Mucosa of descending colon (tissue), 3 donors: Measurements from ENCODE around the gene FGFRL1. TPM values are rescaled to one million over a fixed set of nuclear protein-coding genes. Genes with fewer than 3 reads are reported as not detected.

Experiments used
- ATAC-seq: fragments of 200-7000 bp; cut with Tn5 transposase; one replicate; pipeline ENCODE4 v1.9.1; 2020; ENCODE audit warnings: mild to moderate bottlenecking, moderate library complexity
- DNase-seq, 3 donors: peaks; one replicate each; pipeline ENCODE4 v3.0.0-alpha.2; 2020
- H3K36me3 ChIP-seq: fragments of 200-600 bp; one replicate; pipeline ENCODE4 v1.8.0; 2021; ENCODE audit warnings: low read depth, mild to moderate bottlenecking
- H3K4me1 ChIP-seq: fragments of 200-600 bp; one replicate; pipeline ENCODE4 v1.8.0; 2021; ENCODE audit warnings: low read depth, mild to moderate bottlenecking
- H3K4me3 ChIP-seq: fragments of 200-600 bp; one replicate; pipeline ENCODE4 v1.8.0; 2021; ENCODE audit warnings: mild to moderate bottlenecking
- H3K9me3 ChIP-seq: fragments of 200-600 bp; one replicate; pipeline ENCODE4 v1.8.0; 2021; ENCODE audit warnings: mild to moderate bottlenecking
- intact Hi-C, 2 donors: fragments of 100-400 bp; cut with DNase I in 1 of 2; cut with micrococcal nuclease in 1 of 2; formaldehyde crosslinking; loops; one replicate each; pipeline versions ENCODE4 v1.11.0 to v1.11.1; 2022; cut with DNase I, micrococcal nuclease
- total RNA-seq, 3 donors: library from RNA; stranded (reverse); fragmentation: NEBNext Ultra II Directional in 2 of 3; extraction: Animal tissue kit (Norgen Biotek cat#: 25700) in 2 of 3; gene quantifications; one replicate each; pipeline versions ENCODE4 v1.2.1 to v1.2.4, GENCODE V29; 2021 to 2023
- TF ChIP-seq, protein P1 (sequence below): fragments of 200-600 bp; IDR thresholded peaks from one replicate; pipeline ENCODE4 v1.8.0; 2022; ENCODE audit warnings: antibody characterized with exemption, mild to moderate bottlenecking
- donor health status: DM: no; HTN: no; CAD: no; lungs with moderate emphysema.
- donor health status: DM: no; HTN: no; CAD: no.
- donor health status: DM: no; HTN: yes; CAD: no.

FGFRL1 gene
- total RNA-seq, 3 donors from 2014 or later, result 14.7 to 19.3 (median 16.9) TPM

DNA sequence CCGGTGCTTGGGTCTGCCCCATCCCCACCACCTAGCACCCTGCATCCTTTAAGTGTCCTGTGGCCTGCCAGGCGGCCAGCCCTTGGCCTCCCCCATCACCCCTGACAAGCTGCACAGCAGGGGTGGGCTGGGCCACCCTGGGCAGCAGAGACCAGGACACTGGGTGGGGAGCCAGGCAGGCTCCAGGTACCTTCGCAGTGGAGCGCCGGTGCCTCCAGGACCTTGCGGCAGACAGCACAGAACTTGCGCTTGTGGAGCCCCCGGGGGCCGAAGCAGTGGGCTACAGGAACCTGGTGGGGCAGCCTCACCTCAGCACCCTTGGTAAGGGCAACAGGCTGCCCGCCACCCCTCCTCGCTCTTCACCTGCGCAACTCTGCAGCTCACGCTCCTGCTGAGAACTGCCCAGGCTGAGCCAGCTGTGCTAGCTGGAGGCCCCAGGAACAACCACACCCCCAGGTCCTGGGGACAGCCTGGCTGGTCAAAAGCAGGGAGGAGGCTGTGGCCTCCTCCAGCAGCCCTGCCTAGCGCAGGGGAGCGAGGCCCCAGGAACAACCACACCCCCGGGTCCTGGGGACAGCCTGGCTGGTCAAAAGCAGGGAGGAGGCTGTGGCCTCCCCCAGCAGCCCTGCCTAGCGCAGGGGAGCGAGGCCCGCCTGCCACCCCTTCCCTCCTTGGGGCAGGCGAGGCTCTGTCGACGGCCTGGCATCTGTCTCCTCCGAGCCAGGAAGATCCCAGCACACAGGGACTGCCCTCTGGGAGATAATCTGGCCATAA lies 42.6 kb upstream of the FGFRL1 start:
- DNase-seq, result no peak
- no peak for ATAC-seq
- Histone ChIP-seq H3K9me3 (no peaks in the 10 kb centered on the region), H3K4me3 (no peak overlapping the region), H3K4me1 (peaks cover 31% of the 10 kb centered on the region), H3K36me3 (no peaks in the 10 kb centered on the region)
- intact Hi-C loops, result no loop called here
- TF ChIP-seq, protein P1, sequence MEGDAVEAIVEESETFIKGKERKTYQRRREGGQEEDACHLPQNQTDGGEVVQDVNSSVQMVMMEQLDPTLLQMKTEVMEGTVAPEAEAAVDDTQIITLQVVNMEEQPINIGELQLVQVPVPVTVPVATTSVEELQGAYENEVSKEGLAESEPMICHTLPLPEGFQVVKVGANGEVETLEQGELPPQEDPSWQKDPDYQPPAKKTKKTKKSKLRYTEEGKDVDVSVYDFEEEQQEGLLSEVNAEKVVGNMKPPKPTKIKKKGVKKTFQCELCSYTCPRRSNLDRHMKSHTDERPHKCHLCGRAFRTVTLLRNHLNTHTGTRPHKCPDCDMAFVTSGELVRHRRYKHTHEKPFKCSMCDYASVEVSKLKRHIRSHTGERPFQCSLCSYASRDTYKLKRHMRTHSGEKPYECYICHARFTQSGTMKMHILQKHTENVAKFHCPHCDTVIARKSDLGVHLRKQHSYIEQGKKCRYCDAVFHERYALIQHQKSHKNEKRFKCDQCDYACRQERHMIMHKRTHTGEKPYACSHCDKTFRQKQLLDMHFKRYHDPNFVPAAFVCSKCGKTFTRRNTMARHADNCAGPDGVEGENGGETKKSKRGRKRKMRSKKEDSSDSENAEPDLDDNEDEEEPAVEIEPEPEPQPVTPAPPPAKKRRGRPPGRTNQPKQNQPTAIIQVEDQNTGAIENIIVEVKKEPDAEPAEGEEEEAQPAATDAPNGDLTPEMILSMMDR, result no peak

GRCh38 chr4:970046-970745 lies 41.2 kb upstream of the FGFRL1 start:
- intact Hi-C loops, result no loop called here
- no peak overlapping the region for H3K4me3 ChIP-seq
- DNase-seq (peak; percentile 50 to 67 (median 60)), ATAC-seq (peak; percentile 10)
- no peaks in the 10 kb centered on the region for H3K36me3 ChIP-seq
- H3K9me3 ChIP-seq, result no peaks in the 10 kb centered on the region
- peaks cover 31% of the 10 kb centered on the region for H3K4me1 ChIP-seq
- TF ChIP-seq, protein P1, result no peak

DNA sequence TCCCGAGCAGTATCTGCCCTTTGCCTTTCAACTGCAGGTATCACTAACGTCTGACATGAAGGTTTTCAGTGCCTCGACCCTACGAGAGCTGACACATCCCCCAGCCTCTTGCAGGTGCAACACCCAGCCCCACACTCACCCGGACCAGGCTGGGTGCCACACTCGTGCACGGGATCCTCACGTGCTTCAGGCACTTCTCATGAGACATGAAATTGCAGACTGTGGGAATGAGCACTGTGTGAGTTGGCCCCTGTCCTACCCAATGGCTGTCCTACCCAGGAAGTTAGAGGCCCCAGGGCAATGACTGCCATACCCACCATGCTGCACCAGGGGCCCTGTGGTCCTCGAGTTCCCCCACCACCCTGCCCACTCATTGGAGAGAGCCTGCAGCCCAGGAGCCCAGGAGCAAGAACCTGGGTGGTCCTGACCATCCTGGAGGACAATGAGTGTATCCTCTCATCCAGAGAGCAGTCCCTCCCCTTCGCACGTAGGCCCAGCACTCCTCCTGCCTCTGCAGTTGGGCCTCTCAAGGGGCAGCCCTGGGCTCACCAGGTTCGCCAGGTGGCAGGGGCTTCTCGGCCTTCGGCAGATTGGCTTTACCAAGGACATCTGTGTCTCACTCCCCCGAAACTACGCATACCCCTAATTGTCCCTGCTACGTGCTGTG lies 40.4 kb upstream of the FGFRL1 start:
- TF ChIP-seq, protein P1, result no peak
- H3K4me3 ChIP-seq, result no peak overlapping the region
- H3K9me3 ChIP-seq, result no peaks in the 10 kb centered on the region
- intact Hi-C loops, result no loop called here
- H3K36me3 ChIP-seq, result no peaks in the 10 kb centered on the region
- DNase-seq, result peak in 2 of 3 donors; percentile 49 to 56
- peaks cover 31% of the 10 kb centered on the region for H3K4me1 ChIP-seq
- peak; percentile 20 for ATAC-seq

- Histone ChIP-seq H3K9me3 (no peaks in the 10 kb centered on the region), H3K4me1 (peaks cover 31% of the 10 kb centered on the region), H3K36me3 (no peaks in the 10 kb centered on the region), H3K4me3 (peak overlapping the region; percentile 72)
- peak; percentile 94 for DNase-seq
- intact Hi-C loops, result no loop called here
- TF ChIP-seq, protein P1, result no peak
- peak; percentile 80 for ATAC-seq
Measured at GRCh38 chr4:971666-972500, 39.5 kb upstream of the FGFRL1 start.
